ENCODE measurements around the gene SCUBE3.

The SCUBE3 gene

GRCh38 chr6:35242906-35243305 is 29.1 kb downstream of the SCUBE3 start:
- no peak for DNase-seq

- DNase-seq = no peak
These were observed 29.7 kb downstream of the SCUBE3 start for GRCh38 chr6:35243386-35243958.

GRCh38 chr6:35244551-35244950 is 30.8 kb downstream of the SCUBE3 start:
- DNase-seq = no peak

GRCh38 chr6:35247642-35248231 is 34.0 kb downstream of the SCUBE3 start:
- DNase-seq = no peak

- no peak for DNase-seq
These were observed 34.5 kb downstream of the SCUBE3 start for GRCh38 chr6:35248300-35248699.

- no peak for DNase-seq
These were observed 35.2 kb downstream of the SCUBE3 start for GRCh38 chr6:35248965-35249364.

- no peak for DNase-seq
These were observed 38.2 kb downstream of the SCUBE3 start for GRCh38 chr6:35251949-35252348.

GRCh38 chr6:35253249-35253648 is 39.5 kb downstream of the SCUBE3 start:
- no peak for DNase-seq

- no peak for DNase-seq
These were observed 44.6 kb downstream of the SCUBE3 start for GRCh38 chr6:35258336-35258735.

GRCh38 chr6:35258858-35259193 is 45.1 kb downstream of the SCUBE3 start:
- DNase-seq = no peak

- DNase-seq = peak; percentile 92
These were observed 45.6 kb downstream of the SCUBE3 start, which contains the start of gene ZNF76 for GRCh38 chr6:35259194-35259947. Gene ZNF76 (plus strand): TSS chr6:35259735. CDS start chr6:35281152, 21,417 bp downstream.

GRCh38 chr6:35259948-35260590 is 46.3 kb downstream of the SCUBE3 start:
- DNase-seq = peak; percentile 43

- no peak for DNase-seq
These were observed 47.1 kb downstream of the SCUBE3 start for GRCh38 chr6:35260591-35261570.

GRCh38 chr6:35262596-35262995 is 48.8 kb downstream of the SCUBE3 start:
- no peak for DNase-seq

GRCh38 chr6:35264550-35265274 is 51.0 kb downstream of the SCUBE3 start:
- DNase-seq = peak; percentile 16

GRCh38 chr6:35265523-35265922 is 51.8 kb downstream of the SCUBE3 start:
- DNase-seq = no peak

GRCh38 chr6:35267446-35267845 is 53.7 kb downstream of the SCUBE3 start:
- DNase-seq = no peak

- DNase-seq = no peak
These were observed 54.1 kb downstream of the SCUBE3 start for GRCh38 chr6:35267897-35268296.

GRCh38 chr6:35272005-35272404 is 58.2 kb downstream of the SCUBE3 start:
- no peak for DNase-seq

GRCh38 chr6:35273822-35274559 is 60.2 kb downstream of the SCUBE3 start:
- DNase-seq = no peak

- no peak for DNase-seq
These were observed 62.0 kb downstream of the SCUBE3 start for GRCh38 chr6:35275744-35276260.
